Spleen (tissue), 7 donors: ENCODE data around the gene HOXD4.

Source experiments
- CTCF ChIP-seq, 11 experiments: fragments of 200-600 bp in 7 of 11; fragments of 450-650 bp in 4 of 11; sonication (generic) in 4 of 11; IDR thresholded peaks in 8 of 11; conservative IDR thresholded peaks in 3 of 11; 1 replicate in 7 of 11; 2 replicates in 4 of 11; pipeline versions ENCODE4 v1.4.0 to v1.8.0; 2016 to 2021; ENCODE audit warnings: antibody characterized with exemption in 11 of 11, inconsistent platforms in 4 of 11, mild to moderate bottlenecking in 1 of 11
- POLR2A ChIP-seq, 3 donors: fragments of 450-650 bp; IDR thresholded peaks; one replicate each; pipeline ENCODE4 v1.5.1; 2017; ENCODE audit warnings: antibody characterized with exemption in 3 of 3, mild to moderate bottlenecking in 1 of 3
- POLR2AphosphoS5 ChIP-seq, 3 donors: sonication (generic); formaldehyde crosslinking; IDR thresholded peaks; one replicate each; pipeline ENCODE4 v1.5.1; 2017; ENCODE audit warnings: antibody characterized with exemption in 3 of 3
- donor health status: DM: no; HTN: no; CAD: no; lungs with moderate emphysema.
- donor health status: DM: no; HTN: no; CAD: no.
- donor health status: DM: no; HTN: no; CAD: no.

GRCh38 chr2:176169711-176170110, 18.4 kb downstream of the HOXD4 start:
- no peak for TF ChIP-seq CTCF (IDR thresholded peaks at IDR 0.05 in 8 of 11, conservative IDR thresholded peaks at IDR 0.05 in 3 of 11)
- no peak for TF ChIP-seq POLR2AphosphoS5 (IDR thresholded peaks at IDR 0.05)
- TF ChIP-seq POLR2A (IDR thresholded peaks at IDR 0.05): no peak
